GM21447 (cell line): ENCODE results near the gene FILIP1L.

Experiments used
- ATAC-seq: cut with Tn5 transposase; IDR thresholded peaks from one replicate; pipeline ENCODE4 v1.9.1; 2021; ENCODE audit not compliant: unreplicated experiment

Gene FILIP1L

DNA sequence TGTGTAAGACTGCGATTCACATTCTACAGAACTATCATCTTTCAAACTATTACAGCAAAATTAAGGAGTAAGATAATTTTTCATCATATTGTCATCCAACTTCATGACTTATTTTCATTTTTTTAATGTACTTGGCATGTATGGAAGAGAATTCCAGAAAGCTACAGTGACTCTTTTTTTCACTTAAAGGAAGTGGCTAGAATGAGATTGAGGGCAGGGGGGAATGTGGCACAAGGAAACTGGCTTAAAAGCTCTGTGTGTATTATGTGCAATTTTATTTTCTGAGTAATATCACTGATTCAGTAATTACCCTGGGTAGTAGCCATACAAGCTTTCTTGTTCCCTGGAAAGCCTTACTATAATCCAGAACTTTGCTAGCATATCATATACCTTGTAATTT, 94.6 kb downstream of the FILIP1L start:
- ATAC-seq, result no peak

DNA sequence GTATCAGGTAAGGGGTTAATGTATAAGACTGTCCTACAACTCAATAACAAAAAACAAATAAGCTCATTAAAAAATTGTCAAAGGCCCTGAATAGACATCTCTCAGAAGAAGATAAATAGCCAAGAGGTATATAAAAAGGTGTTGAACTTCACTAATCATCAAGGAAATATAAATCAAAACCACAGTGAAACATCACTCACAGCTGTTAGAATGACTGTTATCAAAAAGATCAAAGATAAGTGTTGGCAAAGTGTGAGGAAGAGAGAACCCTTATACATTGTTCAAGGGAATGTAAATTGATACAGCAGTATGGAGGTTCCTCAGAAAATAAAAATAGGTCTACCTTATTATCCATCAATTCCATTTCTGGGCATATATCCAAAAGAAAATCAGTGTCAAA, 95.5 kb downstream of the FILIP1L start:
- ATAC-seq, result no peak

DNA sequence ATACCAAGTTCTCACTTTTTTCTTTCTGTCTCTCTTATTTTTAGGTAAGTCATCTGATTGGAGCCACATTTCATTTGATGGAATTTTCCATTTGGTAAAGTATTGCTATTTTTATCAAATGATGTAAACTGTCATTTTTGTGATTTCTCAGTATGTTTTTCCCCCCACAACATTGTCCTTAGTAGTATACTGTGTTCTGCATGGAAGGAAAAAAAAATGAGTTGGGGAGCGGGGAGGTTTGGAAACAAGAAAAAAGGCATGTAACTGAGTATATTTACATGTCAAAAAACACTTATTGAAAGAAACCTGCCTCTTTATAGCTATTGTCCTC, 104.2 kb downstream of the FILIP1L start:
- ATAC-seq, result no peak

DNA sequence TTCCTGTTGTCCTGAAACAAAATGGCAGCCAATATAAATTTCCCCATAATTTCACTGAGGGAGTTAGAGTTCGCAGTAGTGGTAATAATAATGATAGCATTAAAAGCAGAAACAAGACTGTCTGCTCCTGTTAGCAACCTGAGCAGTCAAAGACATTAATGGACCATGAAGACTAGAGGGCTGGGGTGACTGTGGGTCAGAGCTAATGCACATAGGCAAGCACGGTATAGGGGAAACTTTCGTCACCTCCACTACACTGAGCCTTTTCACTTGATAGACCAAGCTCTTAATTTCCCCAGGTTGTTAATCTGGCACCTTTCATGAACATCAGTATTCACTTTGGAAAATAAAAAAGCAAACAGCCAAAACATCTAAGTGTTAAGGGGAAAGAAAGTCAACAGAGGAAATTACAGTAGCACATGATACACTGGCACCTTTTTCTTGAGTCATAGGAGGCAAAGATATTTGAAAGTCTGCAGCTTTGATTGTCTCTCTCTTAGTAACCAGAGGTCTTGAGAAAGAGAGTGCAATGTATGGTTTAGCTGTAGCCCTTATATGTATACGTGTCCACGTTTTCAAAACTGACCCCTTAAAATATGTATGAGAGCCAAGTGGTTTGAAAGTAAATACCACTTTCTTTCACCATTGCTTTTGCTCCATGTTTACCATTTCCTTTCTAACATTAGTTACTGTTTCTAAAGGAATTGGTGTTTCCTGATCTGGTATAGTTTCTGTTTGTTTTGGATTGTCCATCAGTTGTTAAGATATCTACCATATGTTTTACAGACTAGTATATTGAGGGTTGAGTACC, 104.8 kb downstream of the FILIP1L start:
- no peak for ATAC-seq

DNA sequence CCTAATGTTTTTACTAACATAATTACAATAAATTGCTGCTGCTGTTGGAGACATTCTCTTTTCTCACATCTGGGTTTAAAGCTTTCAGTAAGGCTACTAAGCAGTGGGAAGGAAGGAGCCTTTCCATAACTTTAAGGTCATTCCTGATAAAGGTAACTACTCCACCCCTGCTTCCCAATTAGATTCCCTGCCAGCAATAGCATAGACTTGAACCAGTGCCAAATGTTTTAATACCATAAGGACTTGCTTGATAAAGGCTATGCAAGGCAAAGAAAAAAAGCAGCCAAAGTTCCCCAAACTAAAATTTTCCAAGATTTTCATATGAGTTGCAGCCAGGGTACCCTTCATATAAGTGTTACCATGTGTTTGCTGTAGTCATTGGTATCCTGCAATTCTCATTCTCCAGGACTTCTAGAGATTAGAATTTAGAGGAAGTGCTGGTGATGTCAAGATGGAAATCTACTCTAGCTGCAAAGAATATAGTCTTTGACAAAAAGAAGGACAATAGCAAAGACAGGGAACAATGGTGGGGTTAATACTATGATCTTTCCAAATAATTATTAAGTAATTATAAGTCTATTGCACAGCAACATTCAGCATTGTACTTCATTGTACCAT, 106.1 kb downstream of the FILIP1L start:
- no peak for ATAC-seq

DNA sequence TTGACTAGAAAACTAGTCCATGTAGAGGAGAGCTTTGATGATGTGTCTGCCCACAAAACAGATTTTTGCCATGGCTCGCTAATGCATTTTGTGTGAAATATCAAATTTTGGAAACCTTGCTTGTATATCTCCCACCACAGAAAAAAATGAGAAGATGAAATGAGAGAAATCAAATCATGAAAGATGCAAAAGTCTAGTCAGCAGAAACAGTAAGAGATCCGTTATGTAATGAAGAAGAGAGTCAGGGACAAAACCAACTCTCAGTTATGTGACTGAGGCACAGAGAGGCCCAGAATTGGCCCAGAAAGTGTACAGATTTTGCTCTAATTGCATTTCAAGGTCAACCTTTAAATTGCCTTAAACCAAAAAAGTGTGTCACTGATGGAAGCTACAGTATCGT, 107.0 kb downstream of the FILIP1L start:
- no peak for ATAC-seq

DNA sequence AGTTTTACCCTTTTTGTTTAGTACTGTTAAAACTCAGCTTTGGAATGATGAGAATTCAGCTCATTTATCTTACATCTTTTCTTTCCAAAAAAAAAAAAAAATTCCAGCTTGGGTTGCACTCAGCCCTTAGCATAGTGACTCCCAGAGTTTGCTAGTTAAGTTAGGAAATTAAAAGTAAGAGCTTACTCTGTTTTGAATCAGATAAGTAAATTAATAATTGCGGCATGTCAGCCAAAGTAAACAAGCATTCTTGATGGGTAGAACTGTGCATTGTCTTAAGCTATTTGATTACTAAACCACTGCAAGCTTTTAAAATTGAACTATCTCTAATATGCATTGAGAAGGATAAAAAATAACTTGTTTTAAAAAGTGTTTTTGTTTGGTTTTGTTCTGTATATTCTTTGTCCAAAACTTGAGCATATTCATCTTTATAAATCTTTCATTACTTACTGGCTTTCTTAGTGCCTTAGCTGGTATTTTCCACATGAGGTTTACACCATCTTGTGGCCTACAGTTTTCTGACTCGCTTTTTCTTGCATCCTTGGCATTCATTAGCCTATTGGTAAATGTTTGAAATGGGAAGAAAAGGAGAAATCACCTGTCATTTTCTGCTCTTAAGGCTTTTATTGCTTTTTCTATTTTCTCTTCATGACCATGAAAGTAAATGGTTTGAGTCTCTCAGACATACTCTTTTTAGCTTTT, 107.6 kb downstream of the FILIP1L start:
- no peak for ATAC-seq

DNA sequence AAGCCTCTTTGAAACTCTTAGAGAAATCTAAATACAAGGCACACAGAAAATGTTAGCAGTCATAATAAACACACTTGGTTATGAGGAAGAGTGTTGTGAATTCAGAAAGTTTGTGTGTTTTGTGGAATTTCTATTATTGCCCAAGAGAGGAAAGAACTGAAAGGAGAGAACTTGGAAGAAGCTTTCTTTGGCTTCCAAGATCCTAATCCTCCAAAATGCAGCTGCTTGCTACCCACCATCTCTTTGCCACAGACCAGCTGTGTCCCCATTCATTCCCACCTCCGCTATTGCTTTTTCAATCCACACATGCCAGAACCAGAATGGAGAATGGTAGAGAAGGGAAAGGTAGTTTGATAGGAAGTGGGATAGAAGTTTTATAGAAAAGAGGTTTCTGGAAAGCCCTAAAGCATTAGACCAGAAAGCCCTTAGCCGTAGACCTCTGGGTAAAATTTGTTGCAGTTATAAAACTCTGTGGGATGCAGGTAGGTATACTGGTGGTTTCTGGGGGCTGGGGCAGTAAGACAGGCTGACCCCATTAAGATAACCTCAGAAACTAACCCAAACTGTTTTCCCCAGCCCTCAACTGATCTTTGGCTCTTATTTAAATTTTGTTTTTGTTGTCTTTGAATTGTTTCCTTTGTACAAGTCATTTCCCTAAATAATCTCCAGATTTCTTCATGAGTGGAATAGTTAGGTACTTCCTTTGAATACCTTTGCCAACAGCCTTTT, 108.5 kb downstream of the FILIP1L start:
- no peak for ATAC-seq

DNA sequence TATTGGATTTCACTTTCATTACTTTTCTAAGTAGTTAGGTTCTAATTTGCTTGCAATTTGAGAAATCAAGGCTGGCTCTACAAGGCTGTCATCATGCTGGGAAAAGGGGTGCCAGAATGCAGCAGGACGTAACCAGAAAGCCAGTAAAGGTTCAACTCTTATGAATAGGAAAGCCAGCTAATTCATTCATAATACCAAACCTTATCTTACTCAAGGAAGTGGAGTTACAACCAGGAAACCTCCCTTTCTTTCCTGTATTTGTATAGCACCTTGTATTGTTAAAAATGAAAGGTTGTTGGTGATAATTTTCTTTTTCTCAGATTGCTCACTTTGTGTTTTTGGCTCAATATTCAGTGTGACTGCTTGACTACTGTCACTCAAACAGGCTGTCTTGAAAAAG, 109.4 kb downstream of the FILIP1L start:
- no peak for ATAC-seq

DNA sequence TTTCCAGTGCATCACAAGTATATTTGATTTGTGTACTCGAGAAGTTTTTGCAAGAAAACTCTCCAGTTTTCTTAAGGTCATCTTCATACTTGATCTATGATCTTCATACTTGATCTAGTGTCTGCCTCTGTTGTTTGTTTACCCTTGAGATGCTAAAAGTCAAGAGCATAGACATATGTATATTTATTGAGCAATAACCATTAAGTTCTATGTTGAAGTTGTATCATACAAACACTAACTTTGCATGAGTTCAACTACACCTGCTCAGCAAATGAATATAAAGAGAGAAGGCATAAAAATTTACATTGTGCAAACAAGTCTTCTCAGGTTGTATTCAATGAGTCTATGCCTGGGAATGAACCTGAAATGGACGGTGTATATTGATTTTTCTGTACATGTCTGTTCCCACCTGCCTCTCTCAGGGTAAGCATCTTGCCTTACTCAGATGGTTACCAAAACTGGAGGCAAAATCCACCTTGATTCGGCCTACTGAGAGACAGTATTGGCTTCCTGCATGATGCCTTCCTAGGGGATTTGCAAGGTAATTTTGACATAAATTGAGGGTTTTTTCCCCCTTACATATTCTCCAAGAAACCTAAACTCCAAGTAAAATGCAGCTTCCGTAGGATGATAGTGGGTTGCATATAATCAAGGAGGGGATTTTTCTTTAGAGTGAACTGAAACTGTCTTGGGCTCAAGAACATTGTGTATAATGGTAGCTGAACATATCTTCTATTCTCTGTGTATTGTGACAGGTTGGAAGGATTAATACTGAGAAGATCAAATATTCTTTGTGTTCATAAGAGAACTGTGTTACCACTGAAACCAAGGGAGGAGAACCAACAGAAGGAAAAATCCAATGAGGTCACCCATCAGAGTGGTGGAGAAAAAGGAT, 110.4 kb downstream of the FILIP1L start:
- ATAC-seq, result no peak

DNA sequence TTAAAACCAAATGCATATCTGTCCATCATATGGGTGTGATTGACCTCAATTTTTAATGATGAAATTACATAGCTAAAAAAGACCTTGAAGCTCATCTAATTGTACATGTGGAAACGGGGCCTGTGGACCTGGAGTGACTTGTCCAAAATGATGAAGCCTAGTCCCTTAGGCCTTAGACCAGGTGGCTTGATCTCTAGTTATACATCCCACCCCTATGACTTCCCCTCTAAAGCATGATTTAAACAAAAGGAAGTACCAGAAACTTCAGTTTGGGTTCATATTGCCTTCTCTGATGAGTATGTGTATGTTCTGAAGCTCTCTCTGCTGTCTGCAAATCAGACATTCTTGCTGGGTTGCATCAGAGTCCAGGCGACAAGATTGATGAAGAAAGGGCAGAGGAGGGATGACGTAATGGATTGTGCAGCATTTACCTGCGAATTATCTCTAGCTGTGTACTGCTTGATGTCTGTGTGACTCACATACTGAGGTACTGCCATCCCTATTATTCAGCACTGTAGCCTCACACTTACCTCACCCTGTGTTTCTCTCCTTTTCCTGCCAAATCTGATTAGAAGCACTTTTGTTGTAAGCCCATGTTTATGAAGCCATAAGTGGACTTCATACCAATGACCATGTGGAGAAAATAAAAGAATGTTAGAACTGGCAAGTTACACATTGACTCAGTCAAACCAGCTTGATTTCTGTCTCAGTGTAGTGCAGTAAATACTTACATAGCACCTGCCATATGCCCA, 111.5 kb downstream of the FILIP1L start:
- ATAC-seq, result no peak

DNA sequence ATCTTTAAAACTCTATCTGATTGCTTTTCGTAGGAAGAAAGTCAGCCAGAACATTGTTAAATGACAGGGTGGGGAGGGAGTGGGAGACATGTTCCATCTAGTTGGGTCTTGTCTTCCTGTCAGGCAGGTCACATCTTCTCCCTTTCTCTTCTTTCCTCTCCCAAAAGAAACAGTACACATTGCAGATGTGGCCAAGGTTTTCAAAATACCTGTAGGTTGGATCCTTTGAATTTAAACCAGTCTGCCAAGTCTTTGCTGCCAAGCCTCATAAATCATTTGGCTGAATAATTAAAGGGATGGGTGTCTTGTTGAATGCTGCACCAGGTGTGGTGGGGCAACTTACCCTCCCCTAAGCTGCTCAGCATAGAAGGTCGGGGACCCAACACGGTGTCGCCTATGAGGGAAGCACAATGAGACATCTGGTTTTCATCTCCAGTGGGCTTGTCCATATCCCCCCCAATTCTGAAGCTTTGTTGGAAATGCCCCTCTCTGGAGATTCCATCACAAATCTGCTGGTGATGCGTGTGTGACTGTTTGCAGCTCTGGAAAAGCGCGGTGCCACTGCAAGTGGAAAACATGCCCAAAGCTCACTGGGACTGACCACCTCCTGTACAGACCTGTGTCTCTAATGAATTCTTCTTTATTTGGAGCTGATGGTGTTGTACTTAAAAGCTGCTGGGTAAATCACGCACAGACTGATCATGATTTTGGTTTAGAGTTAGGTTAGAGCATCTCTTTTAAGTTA, 112.6 kb downstream of the FILIP1L start:
- no peak for ATAC-seq

DNA sequence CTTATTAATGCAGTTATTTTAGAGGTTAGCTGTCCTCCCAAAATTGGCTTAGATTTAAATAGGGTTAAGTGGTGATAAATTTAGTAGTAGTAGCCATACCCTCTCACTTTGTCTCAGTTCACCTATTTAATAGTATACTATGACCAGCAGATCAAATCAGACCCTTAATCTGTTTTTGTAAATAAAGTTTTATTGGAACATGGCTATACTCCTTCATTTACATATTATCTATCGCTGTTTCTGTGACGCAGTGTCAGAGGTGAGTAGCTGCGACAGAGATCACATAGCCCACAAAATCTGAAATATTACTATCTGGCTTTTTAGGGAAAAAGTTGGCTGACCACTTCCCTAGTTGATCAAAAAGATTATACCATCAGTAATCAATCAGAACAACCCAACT, 113.2 kb downstream of the FILIP1L start:
- no peak for ATAC-seq

DNA sequence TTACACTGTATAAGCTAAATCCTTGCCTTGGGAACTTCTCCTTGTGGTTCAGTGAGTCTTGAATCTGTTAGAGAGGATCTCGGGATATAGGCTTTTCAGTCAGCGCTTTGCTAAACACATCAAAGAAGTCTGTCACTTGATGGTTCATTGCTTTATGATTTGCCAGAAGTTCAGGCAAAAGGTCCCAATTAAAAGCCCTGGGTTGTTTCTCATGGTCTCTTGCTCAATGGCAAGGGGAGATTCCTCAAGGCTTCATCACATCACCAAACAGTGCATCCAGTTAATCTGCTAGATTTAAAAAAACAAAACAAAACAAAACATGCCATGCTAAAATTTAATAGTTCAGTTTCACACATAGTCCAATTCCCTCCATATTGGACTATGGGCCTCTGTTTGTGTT, 114.8 kb downstream of the FILIP1L start:
- no peak for ATAC-seq

DNA sequence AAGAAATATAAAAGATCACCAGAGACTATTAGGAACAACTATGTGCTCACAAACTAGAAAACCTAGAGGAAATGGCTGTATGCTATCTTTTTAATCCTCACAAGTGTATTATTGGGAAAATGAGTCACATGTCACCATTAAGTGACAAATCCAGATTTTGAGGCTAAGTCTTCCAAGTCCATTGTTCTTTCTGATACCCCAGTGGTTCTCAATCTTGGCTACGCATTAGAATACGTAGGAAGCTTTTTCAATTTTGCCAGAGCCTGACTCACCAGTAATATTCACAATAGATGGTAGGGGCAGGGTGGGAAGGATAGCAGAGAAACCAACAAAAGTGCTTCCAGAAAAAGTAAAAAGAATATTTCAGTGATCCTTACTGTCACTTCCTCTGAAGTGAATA, 117.0 kb downstream of the FILIP1L start:
- ATAC-seq, result no peak

DNA sequence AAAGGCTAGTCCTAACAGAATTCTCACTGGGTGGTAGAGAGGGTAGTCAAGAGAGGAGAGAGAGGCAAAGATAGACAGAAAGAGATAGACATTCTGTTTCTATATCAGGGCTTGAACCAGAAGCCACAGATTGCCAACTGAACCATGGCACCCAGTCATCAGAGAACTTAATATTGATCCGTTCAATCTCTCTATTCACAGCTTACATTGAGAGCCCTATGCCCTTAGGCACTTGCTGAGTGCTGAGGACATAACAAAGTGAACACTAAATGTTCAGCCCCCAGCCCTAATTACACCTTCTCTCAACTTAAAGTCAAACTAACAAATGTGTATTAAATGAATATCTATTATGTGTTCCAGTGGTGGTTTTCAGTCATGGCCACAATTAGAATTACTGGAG, 124.1 kb downstream of the FILIP1L start:
- ATAC-seq, result no peak

DNA sequence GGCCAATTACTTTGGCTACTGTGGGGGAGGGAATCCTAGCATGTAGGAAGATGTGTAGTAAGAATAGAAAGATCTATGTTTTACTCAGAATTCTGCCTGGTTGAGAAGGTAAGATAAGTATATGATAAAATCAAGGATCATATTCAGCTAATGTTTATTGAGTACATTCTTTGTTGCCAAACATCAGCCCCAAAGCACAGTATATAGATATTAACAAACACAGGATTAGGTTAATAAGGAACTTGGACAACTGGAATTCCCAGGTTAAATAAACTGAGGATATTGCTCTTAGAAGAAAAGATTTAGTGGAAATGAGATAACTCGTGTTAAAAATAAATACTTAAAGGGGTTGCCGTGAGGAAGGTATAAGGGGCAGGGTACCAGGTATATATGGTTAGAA, 129.6 kb downstream of the FILIP1L start:
- no peak for ATAC-seq

DNA sequence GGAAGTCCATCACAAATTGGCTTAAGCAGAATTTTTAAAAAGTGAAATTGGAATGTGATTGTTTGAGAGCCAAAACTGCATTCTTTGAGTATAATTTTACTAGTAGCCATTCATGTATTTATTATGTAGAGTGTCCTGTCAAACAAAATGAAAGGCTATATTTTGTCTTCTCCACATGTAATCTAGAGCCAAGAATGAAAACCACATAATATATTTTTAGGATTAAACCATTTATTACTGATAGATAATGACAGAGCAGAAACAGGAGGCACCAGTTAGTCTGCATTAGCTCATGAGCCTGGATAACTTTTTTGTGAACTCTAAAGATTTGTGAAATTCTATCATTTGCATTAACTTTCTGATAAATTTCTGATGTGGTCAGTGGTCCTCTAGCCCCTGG, 130.2 kb downstream of the FILIP1L start:
- no peak for ATAC-seq

DNA sequence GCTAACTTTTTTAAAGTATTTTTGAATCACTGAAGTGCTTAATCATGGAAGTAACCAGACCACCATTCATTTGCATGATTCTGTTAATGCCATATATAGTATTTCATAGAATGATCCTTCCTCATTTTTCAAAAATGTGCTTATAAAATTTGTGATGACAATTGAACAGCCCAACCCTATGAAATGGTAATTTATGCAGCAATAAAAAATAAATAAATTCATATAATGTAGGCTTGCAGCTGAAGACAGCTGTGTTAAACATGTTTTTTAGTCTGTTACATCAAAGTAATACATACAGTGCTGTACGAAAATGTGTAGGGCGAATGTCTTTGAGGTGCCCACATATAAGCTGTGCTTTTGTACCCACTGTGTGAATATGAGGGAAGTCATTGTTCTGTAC, 131.7 kb downstream of the FILIP1L start:
- ATAC-seq, result no peak
